ENCODE data around the gene FBXO15.

DNA sequence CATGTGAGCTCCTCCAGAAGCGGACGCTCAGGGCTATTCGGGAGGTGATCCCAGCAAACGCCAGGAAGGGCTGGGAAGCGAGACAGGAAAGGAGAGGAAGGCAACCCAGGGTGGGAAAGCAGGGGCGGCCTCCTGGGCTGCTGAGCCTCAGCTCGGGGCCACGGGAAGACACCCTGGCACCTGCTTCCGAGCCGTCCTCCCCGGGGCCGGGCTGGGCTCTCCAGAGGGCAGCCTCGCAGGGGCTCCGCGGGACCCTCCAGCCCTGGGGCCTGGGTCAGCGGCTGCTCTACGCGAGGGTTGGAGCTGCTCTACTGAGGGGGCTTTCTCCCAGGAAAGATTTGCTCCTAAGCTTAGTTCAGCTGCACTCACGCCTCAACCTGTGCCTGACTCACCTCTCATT, 34.7 kb upstream of the FBXO15 start:
- no peak for TF ChIP-seq POLR2AphosphoS5 (IDR thresholded peaks at IDR 0.05)
- no peak for TF ChIP-seq TAF1 (IDR thresholded peaks at IDR 0.05; ENCODE audit: low read depth)
- TF ChIP-seq EP300 (conservative IDR thresholded peaks at IDR 0.05; ENCODE audit: poor library complexity, severe bottlenecking), result no peak
- TF ChIP-seq, protein P1, sequence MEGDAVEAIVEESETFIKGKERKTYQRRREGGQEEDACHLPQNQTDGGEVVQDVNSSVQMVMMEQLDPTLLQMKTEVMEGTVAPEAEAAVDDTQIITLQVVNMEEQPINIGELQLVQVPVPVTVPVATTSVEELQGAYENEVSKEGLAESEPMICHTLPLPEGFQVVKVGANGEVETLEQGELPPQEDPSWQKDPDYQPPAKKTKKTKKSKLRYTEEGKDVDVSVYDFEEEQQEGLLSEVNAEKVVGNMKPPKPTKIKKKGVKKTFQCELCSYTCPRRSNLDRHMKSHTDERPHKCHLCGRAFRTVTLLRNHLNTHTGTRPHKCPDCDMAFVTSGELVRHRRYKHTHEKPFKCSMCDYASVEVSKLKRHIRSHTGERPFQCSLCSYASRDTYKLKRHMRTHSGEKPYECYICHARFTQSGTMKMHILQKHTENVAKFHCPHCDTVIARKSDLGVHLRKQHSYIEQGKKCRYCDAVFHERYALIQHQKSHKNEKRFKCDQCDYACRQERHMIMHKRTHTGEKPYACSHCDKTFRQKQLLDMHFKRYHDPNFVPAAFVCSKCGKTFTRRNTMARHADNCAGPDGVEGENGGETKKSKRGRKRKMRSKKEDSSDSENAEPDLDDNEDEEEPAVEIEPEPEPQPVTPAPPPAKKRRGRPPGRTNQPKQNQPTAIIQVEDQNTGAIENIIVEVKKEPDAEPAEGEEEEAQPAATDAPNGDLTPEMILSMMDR (IDR thresholded peaks at IDR 0.05; ENCODE audit: poor library complexity, severe bottlenecking), result no peak
- no peak for TF ChIP-seq MXI1 (conservative IDR thresholded peaks at IDR 0.05; ENCODE audit: poor library complexity, severe bottlenecking)
- TF ChIP-seq RAD21 (conservative IDR thresholded peaks at IDR 0.05), result no peak
- no peak for TF ChIP-seq EZH2 (IDR thresholded peaks at IDR 0.05; ENCODE audit: borderline replicate concordance, insufficient read depth, low read length, poor library complexity, severe bottlenecking)
- TF ChIP-seq, protein P2, sequence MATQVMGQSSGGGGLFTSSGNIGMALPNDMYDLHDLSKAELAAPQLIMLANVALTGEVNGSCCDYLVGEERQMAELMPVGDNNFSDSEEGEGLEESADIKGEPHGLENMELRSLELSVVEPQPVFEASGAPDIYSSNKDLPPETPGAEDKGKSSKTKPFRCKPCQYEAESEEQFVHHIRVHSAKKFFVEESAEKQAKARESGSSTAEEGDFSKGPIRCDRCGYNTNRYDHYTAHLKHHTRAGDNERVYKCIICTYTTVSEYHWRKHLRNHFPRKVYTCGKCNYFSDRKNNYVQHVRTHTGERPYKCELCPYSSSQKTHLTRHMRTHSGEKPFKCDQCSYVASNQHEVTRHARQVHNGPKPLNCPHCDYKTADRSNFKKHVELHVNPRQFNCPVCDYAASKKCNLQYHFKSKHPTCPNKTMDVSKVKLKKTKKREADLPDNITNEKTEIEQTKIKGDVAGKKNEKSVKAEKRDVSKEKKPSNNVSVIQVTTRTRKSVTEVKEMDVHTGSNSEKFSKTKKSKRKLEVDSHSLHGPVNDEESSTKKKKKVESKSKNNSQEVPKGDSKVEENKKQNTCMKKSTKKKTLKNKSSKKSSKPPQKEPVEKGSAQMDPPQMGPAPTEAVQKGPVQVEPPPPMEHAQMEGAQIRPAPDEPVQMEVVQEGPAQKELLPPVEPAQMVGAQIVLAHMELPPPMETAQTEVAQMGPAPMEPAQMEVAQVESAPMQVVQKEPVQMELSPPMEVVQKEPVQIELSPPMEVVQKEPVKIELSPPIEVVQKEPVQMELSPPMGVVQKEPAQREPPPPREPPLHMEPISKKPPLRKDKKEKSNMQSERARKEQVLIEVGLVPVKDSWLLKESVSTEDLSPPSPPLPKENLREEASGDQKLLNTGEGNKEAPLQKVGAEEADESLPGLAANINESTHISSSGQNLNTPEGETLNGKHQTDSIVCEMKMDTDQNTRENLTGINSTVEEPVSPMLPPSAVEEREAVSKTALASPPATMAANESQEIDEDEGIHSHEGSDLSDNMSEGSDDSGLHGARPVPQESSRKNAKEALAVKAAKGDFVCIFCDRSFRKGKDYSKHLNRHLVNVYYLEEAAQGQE (IDR thresholded peaks at IDR 0.05; ENCODE audit: borderline replicate concordance), result no peak
- TF ChIP-seq SMC3 (conservative IDR thresholded peaks at IDR 0.05; ENCODE audit: poor library complexity), result no peak

Data from neural cell (in vitro differentiated cells).